Activated naive CD8-positive, alpha-beta T cell treated with anti-CD3 and anti-CD28 coated beads, Interleukin-2, amount 10 ng/mL, durations not matched to agents 7 days and 5 days (primary cell): ENCODE data around the gene SNHG17. TPM values are rescaled to one million over a fixed set of nuclear protein-coding genes. Genes with fewer than 3 reads are reported as not detected.
"Not testable (repeated sequence)": the region's sequence is repeated elsewhere in the genome, so short reads cannot be mapped to it uniquely, and the experiment has no call there.

Experiments
- ATAC-seq: fragments of 150-1000 bp; cut with Tn5 transposase; one replicate; pipeline ENCODE4 v1.10.0; 2021; ENCODE audit warnings: low read depth, moderate library complexity
- POLR2A ChIA-PET: fragments of 350-600 bp; sonication (Branson Sonifier 250); formaldehyde crosslinking; loops from one replicate; lab custom pipeline; 2021; ENCODE audit warnings: antibody characterized with exemption; lab: Charles Lee
- DNase-seq: peaks from one replicate; pipeline ENCODE4 v3.0.0; 2021
- H3K27ac Mint-ChIP-seq: one replicate; pipeline ENCODE4 v1.8.0; 2022; ENCODE audit warnings: mild to moderate bottlenecking, mixed read lengths
- H3K27me3 Mint-ChIP-seq: one replicate; pipeline ENCODE4 v1.8.0; 2022; ENCODE audit warnings: mild to moderate bottlenecking, moderate library complexity, mixed read lengths
- H3K36me3 Mint-ChIP-seq: one replicate; pipeline ENCODE4 v1.8.0; 2021; ENCODE audit warnings: mild to moderate bottlenecking, mixed read lengths
- H3K4me1 Mint-ChIP-seq: one replicate; pipeline ENCODE4 v1.8.0; 2021; ENCODE audit warnings: mixed read lengths
- H3K4me3 Mint-ChIP-seq: one replicate; pipeline ENCODE4 v1.8.0; 2022; ENCODE audit warnings: mild to moderate bottlenecking, moderate library complexity, mixed read lengths
- H3K9me3 Mint-ChIP-seq: one replicate; pipeline ENCODE4 v1.8.0; 2021; ENCODE audit warnings: mixed read lengths
- total RNA-seq, 2 experiments: library from RNA; stranded (reverse); gene quantifications; one replicate each; pipeline ENCODE4 v1.2.3, GENCODE V29; 2021

The SNHG17 gene
- total RNA-seq = 10 to 100 TPM; 70.9 to 74.4 TPM

DNA sequence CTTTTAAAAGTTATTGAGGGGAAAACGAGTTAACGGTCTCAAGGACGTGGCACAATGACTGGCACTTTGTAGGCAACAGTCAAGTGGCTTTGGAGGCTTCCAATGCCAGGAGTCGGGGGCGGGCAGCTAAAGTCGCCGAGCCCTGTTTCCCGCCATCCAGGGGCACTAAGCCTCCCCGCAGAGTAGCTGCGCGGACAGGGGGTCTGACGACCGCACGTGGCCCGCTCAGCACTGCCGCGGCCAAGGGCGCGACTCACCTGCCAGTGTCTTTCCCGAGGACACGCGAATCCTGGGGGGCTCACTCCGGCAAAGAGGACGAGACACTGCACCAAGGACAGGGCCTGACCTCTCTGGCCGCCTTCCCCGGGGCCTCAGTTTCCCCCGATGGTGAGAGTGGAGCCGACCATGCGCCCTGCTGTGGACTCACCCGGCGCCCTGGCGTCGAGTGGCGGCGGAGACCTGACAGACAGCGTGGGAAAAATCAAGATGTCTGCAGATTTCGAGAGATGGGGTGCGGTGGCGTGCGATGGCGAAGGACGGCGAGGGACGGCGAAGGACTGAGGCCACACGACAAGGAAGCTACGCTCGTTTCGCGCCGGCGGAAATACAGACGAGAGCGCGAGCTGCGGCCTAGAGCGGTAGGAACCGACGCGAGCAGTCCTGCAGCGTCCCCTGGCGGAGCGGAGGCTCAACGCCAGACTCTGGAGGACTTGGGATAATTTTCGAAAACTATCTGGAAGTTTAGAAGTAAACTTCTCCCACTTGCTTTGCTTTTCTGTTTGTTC, at the start of gene SNHG17:
SNHG17 (minus strand) TSS at position 559 of the 785 bp plus-strand sequence.
- Mint-ChIP-seq H3K4me1 (peaks cover 25% of the 10 kb centered on the region), H3K36me3 (peaks cover 18% of the 10 kb centered on the region), H3K27ac (peak within 1 kb of the TSS; percentile 90), H3K4me3 (peak within 1 kb of the TSS; percentile 93), H3K9me3 (no peaks in the 10 kb centered on the region), H3K27me3 (peaks cover 8% of the 10 kb centered on the region)
- ATAC-seq (peak; percentile 82), DNase-seq (peak; percentile 92)
- POLR2A ChIA-PET = interaction anchor here (0.6 to 2.9 kb wide), 11 partner anchors 10 to 721 kb away, joined by 3 to 146 read pairs (median 3); partner anchors contain the start of genes FAM83D and RALGAPB

DNA sequence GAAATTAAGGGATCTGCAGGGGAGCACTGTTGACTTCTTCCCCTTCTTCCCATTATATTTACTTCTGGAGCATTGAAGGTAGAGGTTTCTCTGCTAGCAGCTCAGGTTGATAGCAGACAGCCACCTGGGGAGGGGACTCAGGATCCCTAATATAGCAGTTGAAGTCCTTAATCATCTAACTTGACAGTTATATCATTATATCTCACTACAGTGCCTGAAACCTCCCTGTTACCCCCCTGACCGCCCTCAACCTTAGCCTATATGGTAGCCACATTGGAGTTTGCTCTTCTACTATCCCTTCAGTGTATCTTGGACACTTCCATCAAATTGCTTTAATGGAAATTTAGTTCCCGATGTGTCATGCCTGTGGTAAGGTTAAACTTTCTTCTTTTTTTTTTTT, 44.5 kb upstream of the SNHG17 start:
- peaks cover 17% of the 10 kb centered on the region for H3K36me3 Mint-ChIP-seq
- peaks cover 7% of the 10 kb centered on the region for H3K4me1 Mint-ChIP-seq
- DNase-seq = no peak
- no peak for ATAC-seq
- no peaks in the 10 kb centered on the region for H3K27me3 Mint-ChIP-seq
- H3K4me3 Mint-ChIP-seq = no peak overlapping the region
- H3K9me3 Mint-ChIP-seq = no peaks in the 10 kb centered on the region
- POLR2A ChIA-PET = no interaction called here
- no peak overlapping the region for H3K27ac Mint-ChIP-seq

DNA sequence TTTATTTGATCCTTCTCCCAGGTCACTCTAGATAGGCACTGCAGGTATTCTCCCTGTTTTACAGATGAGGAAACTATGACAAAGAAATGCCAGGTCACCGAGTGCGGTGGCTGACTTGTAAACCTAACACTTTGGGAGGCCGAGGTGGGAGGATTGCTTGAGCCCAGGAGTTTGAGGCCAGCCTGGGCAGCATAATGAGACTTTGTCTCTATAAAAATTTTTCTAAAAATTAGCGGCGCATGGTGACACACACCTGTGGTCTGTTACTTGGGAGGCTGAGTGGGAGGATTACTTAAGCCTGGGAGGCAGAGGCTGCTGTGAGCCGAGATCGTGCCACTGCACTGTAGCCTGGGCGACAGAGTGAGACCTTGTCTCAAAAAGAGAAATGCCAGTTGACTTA, 42.6 kb upstream of the SNHG17 start:
- Mint-ChIP-seq H3K4me3 (no peak overlapping the region), H3K27me3 (no peaks in the 10 kb centered on the region), H3K4me1 (peaks cover 16% of the 10 kb centered on the region), H3K27ac (no peak overlapping the region), H3K9me3 (no peaks in the 10 kb centered on the region), H3K36me3 (peaks cover 19% of the 10 kb centered on the region)
- POLR2A ChIA-PET = no interaction called here
- ATAC-seq (no peak), DNase-seq (no peak)

DNA sequence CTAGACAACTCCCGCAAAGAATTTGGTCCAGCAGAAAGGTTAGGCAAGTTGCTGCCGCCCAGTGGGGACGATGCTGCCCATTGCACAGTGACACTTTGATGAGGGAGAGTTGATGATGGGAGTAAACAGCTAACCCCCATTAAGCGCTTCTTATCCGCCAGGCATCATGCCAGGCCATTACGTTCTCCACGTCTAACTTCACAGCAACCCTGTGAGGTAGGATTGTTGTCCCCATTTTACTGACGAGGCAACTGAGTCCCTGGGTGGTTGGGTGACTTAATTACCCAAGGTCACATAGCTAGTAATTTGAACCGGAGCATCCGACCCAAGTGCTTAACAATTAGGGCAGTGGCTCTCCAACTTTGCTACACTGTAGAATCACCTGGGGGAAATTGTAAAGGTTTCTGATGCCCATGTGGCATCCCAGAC, 38.3 kb upstream of the SNHG17 start:
- H3K4me3 Mint-ChIP-seq = peak overlapping the region; percentile 83
- ATAC-seq (no peak), DNase-seq (no peak)
- peaks cover 4% of the 10 kb centered on the region for H3K27me3 Mint-ChIP-seq
- H3K9me3 Mint-ChIP-seq = no peaks in the 10 kb centered on the region
- peaks cover 25% of the 10 kb centered on the region for H3K4me1 Mint-ChIP-seq
- peak overlapping the region; percentile 70 for H3K27ac Mint-ChIP-seq
- H3K36me3 Mint-ChIP-seq = peaks cover 7% of the 10 kb centered on the region
- POLR2A ChIA-PET = interaction anchor here (1.0 to 4.1 kb wide), 5 partner anchors 10 to 489 kb away, joined by 3 to 32 read pairs (median 5); partner anchors contain the start of genes DHX35 and SNHG17

DNA sequence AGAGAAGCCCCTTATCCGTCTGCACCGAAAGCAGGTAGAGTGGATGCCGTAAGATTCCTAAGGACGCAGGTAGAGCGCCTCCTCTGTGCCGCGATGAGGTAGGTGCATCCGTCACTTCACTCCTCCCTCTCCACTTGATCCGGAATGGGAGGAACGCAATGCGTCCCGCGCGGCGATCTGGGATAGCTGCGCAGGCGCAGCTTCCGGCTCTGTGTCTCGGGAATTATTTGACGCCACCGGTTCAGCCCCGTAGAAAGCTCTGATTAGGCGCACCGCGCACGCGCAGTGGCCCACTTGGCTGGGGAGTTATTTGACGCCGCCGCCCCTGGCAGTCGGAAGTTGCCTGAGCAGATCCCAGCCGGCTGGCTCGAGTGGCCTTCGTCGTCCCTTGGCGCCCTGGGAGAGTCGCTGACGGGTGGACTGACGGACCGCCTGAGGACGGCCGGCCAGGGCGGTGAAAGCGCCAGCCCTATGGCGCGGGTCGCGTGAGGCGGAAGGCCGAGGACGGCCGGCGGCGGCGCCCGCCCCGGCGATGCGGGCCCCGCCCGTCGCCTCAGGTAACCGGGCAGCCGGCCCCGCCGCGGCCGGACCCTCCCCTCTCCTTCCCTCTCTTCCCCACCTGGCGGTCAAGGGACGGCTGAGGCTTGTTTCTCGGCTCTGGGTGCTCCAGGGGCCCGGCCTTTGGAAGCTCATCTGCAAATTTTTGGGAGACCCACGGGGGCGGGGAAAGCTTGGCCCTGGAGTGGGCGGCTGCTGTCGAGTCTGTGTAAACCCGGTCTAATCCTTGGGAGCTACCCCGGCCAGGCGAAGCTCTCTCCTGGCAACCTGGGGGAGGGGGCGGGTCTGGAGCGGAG, 37.6 kb upstream of the SNHG17 start, which contains the start of gene RALGAPB:
RALGAPB (plus strand) TSS at position 331 of the 854 bp plus-strand sequence. CDS start 15,590 bp downstream, outside the sequence.
- H3K27ac Mint-ChIP-seq = peak within 1 kb of the TSS; percentile 78
- H3K27me3 Mint-ChIP-seq = peaks cover 4% of the 10 kb centered on the region
- DNase-seq (peak; percentile 99), ATAC-seq (peak; percentile 98)
- no peaks in the 10 kb centered on the region for H3K9me3 Mint-ChIP-seq
- peaks cover 7% of the 10 kb centered on the region for H3K36me3 Mint-ChIP-seq
- peak within 1 kb of the TSS; percentile 88 for H3K4me3 Mint-ChIP-seq
- H3K4me1 Mint-ChIP-seq = peaks cover 25% of the 10 kb centered on the region
- POLR2A ChIA-PET = interaction anchor here (0.6 to 4.1 kb wide), 7 partner anchors 11 to 490 kb away, joined by 3 to 32 read pairs (median 5); partner anchors contain the start of genes DHX35, RPRD1B, SNHG17 and TTI1

DNA sequence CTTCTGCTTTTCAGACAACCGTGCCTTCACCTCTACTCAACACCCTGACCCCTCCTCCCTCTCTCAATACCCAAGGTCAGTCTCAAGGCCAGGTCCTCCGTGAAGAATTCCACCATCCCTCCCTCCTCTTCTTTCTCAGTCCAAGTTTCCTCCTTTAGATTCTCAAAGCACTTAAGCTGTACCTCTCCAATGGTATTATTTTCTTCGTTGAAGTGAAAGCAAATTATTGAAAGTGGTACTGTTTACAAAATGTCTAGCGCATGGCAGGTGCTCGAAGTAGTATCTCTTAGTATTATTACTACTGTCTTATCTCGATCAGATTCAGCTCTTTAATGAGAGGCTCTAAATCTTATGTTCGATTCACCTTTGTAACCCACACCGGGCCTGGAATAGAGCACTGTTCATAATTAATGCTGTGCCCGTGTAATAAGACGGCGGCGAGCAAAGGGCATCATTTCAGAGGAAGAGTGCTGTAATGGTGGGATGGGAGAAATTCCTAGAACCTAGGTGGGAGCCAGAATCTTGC, 36.9 kb upstream of the SNHG17 start:
- POLR2A ChIA-PET = interaction anchor here (1.2 to 4.1 kb wide), 4 partner anchors 25 to 490 kb away, joined by 3 to 32 read pairs (median 16); partner anchors contain the start of genes DHX35, RPRD1B, SNHG17 and TTI1

DNA sequence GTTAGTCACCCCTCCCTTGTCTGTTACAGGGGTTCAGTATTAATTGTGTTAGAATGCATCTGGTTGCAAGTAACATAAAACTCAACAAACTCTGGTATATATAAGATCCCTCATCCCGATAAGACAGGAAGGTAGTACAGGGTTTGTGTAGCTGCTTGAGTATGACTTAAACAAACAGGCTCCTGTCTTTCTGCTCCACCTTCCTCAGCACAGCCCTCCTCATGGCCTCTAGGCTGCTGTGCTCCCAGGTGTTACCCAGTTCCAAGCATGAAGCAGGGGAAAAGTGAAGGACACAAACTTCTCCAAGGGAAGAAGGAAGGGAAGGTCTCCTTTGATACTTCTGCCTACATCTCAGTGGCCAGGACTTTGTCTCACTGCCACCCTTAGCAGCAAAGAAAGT, 36.1 kb upstream of the SNHG17 start:
- Mint-ChIP-seq H3K36me3 (peaks cover 7% of the 10 kb centered on the region), H3K27me3 (peaks cover 4% of the 10 kb centered on the region), H3K27ac (no peak overlapping the region), H3K9me3 (no peaks in the 10 kb centered on the region), H3K4me1 (peaks cover 25% of the 10 kb centered on the region), H3K4me3 (no peak overlapping the region)
- DNase-seq = no peak
- ATAC-seq = no peak
- POLR2A ChIA-PET = interaction anchor here (4.1 kb wide), 1 partner anchor 36 kb away, joined by 32 read pairs; the partner anchor contains the start of gene SNHG17

More for the DNA sequence above, 36.9 kb upstream of the SNHG17 start:
- H3K36me3 Mint-ChIP-seq = peaks cover 7% of the 10 kb centered on the region
- peaks cover 4% of the 10 kb centered on the region for H3K27me3 Mint-ChIP-seq
- peak overlapping the region; percentile 78 for H3K27ac Mint-ChIP-seq
- peaks cover 25% of the 10 kb centered on the region for H3K4me1 Mint-ChIP-seq
- DNase-seq (no peak), ATAC-seq (no peak)
- H3K9me3 Mint-ChIP-seq = no peaks in the 10 kb centered on the region
- peak overlapping the region; percentile 88 for H3K4me3 Mint-ChIP-seq

DNA sequence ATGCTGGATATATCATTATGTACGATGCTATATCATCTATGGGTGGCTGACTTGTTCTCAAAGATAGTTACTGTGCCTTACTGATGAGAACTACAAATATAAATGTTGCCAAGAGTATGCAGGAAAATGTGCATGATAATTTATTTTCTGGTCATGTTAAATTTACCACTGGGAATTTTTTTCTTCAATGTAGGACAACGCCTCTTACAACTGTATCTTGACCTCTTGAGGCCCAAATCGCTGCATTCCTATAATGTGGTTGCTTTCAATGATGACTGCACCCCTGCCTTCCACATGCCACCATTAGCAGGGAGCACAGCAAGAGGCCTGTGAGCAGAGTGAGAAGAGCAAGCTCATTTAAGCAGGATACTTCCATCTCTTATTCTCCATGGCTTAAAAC, 31.9 kb upstream of the SNHG17 start:
- Mint-ChIP-seq H3K4me3 (no peak overlapping the region), H3K36me3 (no peaks in the 10 kb centered on the region), H3K27ac (no peak overlapping the region), H3K4me1 (peaks cover 6% of the 10 kb centered on the region), H3K27me3 (peaks cover 4% of the 10 kb centered on the region), H3K9me3 (no peaks in the 10 kb centered on the region)
- POLR2A ChIA-PET = no interaction called here
- DNase-seq = no peak
- no peak for ATAC-seq

DNA sequence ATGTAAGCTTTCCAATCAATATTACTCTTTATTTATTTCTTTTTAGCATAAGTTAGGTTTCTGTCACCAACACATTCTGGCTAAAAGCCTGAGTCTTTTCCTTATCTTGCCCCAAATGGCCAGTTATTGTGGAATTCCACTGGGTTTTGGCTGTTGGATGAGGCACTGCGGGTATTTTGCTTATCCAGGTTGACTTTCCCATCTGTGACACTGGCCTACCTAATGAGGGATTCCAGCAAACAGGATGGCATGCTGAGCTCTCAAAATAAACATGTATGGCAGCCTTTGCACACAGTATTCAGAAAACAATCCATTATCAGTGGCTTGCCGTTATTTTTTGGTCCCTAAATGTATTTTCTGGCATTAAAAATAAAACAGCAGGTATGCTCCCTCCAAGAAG, 31.0 kb upstream of the SNHG17 start:
- Mint-ChIP-seq H3K9me3 (no peaks in the 10 kb centered on the region), H3K27me3 (peaks cover 4% of the 10 kb centered on the region), H3K4me3 (no peak overlapping the region), H3K4me1 (no peaks in the 10 kb centered on the region), H3K27ac (no peak overlapping the region), H3K36me3 (no peaks in the 10 kb centered on the region)
- POLR2A ChIA-PET = interaction anchor here (1.0 kb wide), 1 partner anchor 19 kb away, joined by 3 read pairs; no protein-coding TSS in a partner anchor
- ATAC-seq (no peak), DNase-seq (no peak)

DNA sequence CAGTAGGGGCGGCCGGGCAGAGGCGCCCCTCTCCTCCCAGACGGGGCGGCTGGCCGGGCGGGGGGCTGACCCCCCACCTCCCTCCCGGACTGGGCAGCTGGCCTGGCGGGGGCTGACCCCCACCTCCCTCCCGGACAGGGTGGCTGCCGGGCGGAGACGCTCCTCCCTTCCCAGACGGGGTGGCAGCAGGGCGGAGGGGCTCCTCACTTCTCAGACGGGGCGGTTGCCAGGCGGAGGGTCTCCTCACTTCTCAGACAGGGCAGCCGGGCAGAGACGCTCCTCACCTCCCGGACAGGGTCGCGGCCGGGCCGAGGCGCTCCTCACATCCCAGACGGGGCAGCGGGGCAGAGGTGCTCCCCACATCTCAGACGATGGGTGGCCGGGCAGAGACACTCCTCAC, 26.4 kb upstream of the SNHG17 start:
- DNase-seq, ATAC-seq, H3K4me3 Mint-ChIP-seq, H3K27ac Mint-ChIP-seq, H3K9me3 Mint-ChIP-seq, POLR2A ChIA-PET, H3K36me3 Mint-ChIP-seq, H3K27me3 Mint-ChIP-seq, H3K4me1 Mint-ChIP-seq: not testable (repeated sequence)

DNA sequence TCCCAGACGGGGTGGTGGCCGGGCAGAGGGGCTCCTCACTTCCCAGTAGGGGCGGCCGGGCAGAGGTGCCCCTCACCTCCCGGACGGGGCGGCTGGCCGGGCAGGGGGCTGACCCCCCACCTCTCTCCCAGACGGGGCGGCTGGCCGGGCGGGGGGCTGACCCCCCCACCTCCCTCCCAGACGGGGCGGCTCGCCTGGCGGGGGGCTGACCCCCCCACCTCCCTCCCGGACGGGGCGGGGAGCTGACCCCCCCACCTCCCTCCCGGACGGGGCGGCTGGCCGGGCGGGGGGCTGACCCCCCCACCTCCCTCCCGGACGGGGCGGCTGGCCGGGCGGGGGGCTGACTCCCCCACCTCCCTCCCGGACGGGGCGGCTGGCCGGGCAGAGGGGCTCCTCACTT, 26.0 kb upstream of the SNHG17 start:
- H3K9me3 Mint-ChIP-seq, H3K27ac Mint-ChIP-seq, DNase-seq, H3K27me3 Mint-ChIP-seq, H3K36me3 Mint-ChIP-seq, POLR2A ChIA-PET, H3K4me1 Mint-ChIP-seq, H3K4me3 Mint-ChIP-seq, ATAC-seq: not testable (repeated sequence)

DNA sequence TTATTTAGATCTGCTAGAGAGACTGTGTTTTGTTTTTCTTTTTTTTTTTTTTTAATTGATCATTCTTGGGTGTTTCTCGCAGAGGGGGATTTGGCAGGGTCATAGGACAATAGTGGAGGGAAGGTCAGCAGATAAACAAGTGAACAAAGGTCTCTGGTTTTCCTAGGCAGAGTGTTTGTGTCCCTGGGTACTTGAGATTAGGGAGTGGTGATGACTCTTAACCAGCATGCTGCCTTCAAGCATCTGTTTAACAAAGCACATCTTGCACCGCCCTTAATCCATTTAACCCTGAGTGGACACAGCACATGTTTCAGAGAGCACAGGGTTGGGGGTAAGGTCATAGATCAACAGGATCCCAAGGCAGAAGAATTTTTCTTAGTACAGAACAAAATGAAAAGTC, 25.5 kb upstream of the SNHG17 start:
- POLR2A ChIA-PET, H3K4me1 Mint-ChIP-seq, DNase-seq, H3K27ac Mint-ChIP-seq, H3K4me3 Mint-ChIP-seq, ATAC-seq, H3K36me3 Mint-ChIP-seq, H3K27me3 Mint-ChIP-seq, H3K9me3 Mint-ChIP-seq: not testable (repeated sequence)
